ENCODE measurements around the gene RTEL1. TPM values are rescaled to one million over a fixed set of nuclear protein-coding genes. Genes with fewer than 3 reads are reported as not detected.

The RTEL1 gene
- polyA plus RNA-seq, 1 of the 3 experiments (the other 2 are of a cell fraction) = 9.9 TPM

DNA sequence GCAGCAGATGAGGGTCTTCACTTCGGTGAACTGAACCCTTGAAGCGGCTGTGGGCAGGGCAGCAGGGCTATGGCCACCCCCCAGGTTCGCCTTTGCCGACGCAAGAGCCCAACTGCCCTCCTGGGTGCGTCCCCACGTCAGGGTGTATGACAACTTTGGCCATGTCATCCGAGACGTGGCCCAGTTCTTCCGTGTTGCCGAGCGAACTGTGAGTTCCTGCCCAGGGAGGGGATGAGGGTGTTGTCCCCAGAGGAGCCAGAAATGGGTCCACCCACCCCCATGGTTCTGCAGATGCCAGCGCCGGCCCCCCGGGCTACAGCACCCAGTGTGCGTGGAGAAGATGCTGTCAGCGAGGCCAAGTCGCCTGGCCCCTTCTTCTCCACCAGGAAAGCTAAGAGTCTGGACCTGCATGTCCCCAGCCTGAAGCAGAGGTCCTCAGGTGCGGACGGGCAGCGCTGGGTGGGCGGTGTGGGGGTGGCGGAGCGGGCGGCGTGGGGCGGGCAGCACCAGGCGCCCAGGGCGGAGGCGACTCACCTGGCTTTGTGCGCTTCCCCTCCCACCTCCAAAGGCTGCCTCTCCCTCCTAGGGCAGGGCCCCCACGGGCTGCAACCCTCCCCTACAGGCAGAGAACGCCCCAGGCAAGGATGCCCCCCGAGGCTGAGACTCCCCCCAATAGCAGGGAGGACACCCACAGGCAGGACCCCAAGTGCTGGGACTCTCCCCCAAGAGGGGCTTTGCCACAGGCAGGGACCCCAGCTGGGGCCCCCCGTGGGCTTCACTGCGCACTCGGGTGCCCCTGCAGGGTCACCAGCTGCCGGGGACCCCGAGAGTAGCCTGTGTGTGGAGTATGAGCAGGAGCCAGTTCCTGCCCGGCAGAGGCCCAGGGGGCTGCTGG is 32.1 kb downstream of the RTEL1 start:
- no peak overlapping the region for H3K4me3 ChIP-seq (ENCODE audit: low read depth in 2 of 2, low read length in 1 of 2)
- TF ChIP-seq TCF12 (IDR thresholded peaks at IDR 0.05) (no peak), POLR2AphosphoS5 (IDR thresholded peaks at IDR 0.05; ENCODE audit: low read depth, low read length) (no peak), RAD21 (IDR thresholded peaks at IDR 0.05; ENCODE audit: low read length) (no peak), SIN3A (IDR thresholded peaks at IDR 0.05; ENCODE audit: borderline replicate concordance, low read depth, low read length) (no peak), CHD2 (IDR thresholded peaks at IDR 0.05; ENCODE audit: low read length, partially characterized antibody) (no peak)
- TF ChIP-seq, protein P1, sequence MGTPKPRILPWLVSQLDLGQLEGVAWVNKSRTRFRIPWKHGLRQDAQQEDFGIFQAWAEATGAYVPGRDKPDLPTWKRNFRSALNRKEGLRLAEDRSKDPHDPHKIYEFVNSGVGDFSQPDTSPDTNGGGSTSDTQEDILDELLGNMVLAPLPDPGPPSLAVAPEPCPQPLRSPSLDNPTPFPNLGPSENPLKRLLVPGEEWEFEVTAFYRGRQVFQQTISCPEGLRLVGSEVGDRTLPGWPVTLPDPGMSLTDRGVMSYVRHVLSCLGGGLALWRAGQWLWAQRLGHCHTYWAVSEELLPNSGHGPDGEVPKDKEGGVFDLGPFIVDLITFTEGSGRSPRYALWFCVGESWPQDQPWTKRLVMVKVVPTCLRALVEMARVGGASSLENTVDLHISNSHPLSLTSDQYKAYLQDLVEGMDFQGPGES (IDR thresholded peaks at IDR 0.05; ENCODE audit: low read depth, low read length) = no peak
- no peaks in the 10 kb centered on the region for H3K27me3 ChIP-seq (ENCODE audit: insufficient read depth)
- H3K4me1 ChIP-seq (ENCODE audit: control insufficient read depth in 1 of 2, insufficient read depth in 2 of 2, low read depth in 1 of 2, low read length in 1 of 2) = no peaks in the 10 kb centered on the region
- WGBS (ENCODE audit: low lambda C conversion rate) = 80% methylated on average over 5 of the region's 40 CpGs
- H3K9ac ChIP-seq = no peak overlapping the region
- H4K20me1 ChIP-seq (ENCODE audit: insufficient read depth) = no peaks in the 10 kb centered on the region
- H3K4me2 ChIP-seq = no peak overlapping the region
- no peaks in the 10 kb centered on the region for H3K9me2 ChIP-seq
- H3K27ac ChIP-seq (ENCODE audit: low read depth in 2 of 2, low read length in 1 of 2) = no peak overlapping the region
- no peak overlapping the region for H2AFZ ChIP-seq (ENCODE audit: low read depth)
- H3K9me3 ChIP-seq = no peaks in the 10 kb centered on the region
- peaks cover 0 to 4% of the 10 kb centered on the region in 2 experiments for H3K36me3 ChIP-seq (replicated peaks in 1 of 2; ENCODE audit: control insufficient read depth in 1 of 2, insufficient read depth in 2 of 2, low read length in 1 of 2)
- H3K79me2 ChIP-seq (ENCODE audit: insufficient read depth) = no peaks in the 10 kb centered on the region
- CTCF ChIA-PET = no interaction called here
- POLR2A ChIA-PET = no interaction called here
- DNase-seq = no peak
- H3F3A ChIP-seq (replicated peaks; ENCODE audit: insufficient read depth) = no peaks in the 10 kb centered on the region

DNA sequence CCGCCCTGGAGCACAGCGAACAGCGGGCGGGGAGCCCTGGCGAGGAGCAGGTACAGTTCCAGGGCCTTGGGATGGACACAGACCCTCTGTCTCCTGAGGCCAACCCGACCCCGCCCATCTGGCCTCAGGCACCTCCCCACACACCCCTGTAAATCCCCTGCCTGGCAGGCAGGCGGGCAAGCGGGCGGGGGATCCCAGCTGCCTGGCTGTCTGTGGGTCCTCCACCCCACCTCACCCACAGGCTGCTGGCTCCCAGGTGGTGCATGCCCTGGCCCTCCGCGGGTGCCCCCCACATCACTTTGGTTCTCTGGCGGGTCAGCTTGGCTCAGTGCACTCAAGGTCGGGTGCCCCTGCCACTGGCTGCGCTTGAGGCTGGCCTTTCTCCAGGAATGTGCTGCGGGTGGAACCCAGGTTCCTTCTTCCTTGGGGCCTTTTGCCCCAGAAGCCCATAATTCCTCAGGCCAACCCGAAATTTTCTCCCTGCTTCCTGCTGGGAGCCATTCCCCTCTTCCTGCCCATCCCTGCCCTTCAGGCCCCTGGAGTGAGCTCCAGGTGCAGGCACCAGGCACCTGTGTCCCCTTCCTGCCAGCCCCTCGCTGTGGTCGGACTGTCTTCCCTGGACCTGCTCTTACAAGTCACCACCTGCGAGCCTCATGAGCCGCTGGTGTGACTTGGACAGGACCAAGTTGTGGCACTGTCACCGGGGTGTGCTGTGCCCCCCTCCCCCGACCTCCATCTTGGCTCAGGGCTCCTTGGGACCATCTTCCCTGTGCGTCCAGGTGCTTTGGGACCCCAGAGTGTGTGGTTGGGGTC is 33.0 kb downstream of the RTEL1 start:
- no peak overlapping the region for H2AFZ ChIP-seq (ENCODE audit: low read depth)
- 89% methylated on average over 8 of the region's 24 CpGs for WGBS (ENCODE audit: low lambda C conversion rate)
- peak; percentile 51 for DNase-seq
- TF ChIP-seq CHD2 (IDR thresholded peaks at IDR 0.05; ENCODE audit: low read length, partially characterized antibody) (no peak), ELF1 (IDR thresholded peaks at IDR 0.05) (no peak), FOXJ3 (CRISPR knock-in tag; IDR thresholded peaks at IDR 0.05) (no peak), POLR2AphosphoS5 (IDR thresholded peaks at IDR 0.05; ENCODE audit: low read depth, low read length) (no peak), TEAD4 (IDR thresholded peaks at IDR 0.05; ENCODE audit: borderline replicate concordance, insufficient read depth) (no peak), RXRA (IDR thresholded peaks at IDR 0.05; ENCODE audit: borderline replicate concordance, low read depth) (no peak), TAF1 (IDR thresholded peaks at IDR 0.05; ENCODE audit: borderline replicate concordance, low read depth, low read length) (no peak), MXI1 (IDR thresholded peaks at IDR 0.05; ENCODE audit: low read depth, low read length) (no peak), EZH2phosphoT487 (IDR thresholded peaks at IDR 0.05; ENCODE audit: borderline replicate concordance, low read depth) (no peak), NRF1 (IDR thresholded peaks at IDR 0.05; ENCODE audit: low read depth, low read length) (no peak), NFIC (IDR thresholded peaks at IDR 0.05; ENCODE audit: borderline replicate concordance) (no peak), EP300 (IDR thresholded peaks at IDR 0.05; ENCODE audit: borderline replicate concordance in 1 of 2, low read depth in 1 of 2, low read length in 1 of 2) (no peak)
- TF ChIP-seq, protein P1 (IDR thresholded peaks at IDR 0.05; ENCODE audit: low read depth, low read length) = no peak
- TF ChIP-seq, protein P2, sequence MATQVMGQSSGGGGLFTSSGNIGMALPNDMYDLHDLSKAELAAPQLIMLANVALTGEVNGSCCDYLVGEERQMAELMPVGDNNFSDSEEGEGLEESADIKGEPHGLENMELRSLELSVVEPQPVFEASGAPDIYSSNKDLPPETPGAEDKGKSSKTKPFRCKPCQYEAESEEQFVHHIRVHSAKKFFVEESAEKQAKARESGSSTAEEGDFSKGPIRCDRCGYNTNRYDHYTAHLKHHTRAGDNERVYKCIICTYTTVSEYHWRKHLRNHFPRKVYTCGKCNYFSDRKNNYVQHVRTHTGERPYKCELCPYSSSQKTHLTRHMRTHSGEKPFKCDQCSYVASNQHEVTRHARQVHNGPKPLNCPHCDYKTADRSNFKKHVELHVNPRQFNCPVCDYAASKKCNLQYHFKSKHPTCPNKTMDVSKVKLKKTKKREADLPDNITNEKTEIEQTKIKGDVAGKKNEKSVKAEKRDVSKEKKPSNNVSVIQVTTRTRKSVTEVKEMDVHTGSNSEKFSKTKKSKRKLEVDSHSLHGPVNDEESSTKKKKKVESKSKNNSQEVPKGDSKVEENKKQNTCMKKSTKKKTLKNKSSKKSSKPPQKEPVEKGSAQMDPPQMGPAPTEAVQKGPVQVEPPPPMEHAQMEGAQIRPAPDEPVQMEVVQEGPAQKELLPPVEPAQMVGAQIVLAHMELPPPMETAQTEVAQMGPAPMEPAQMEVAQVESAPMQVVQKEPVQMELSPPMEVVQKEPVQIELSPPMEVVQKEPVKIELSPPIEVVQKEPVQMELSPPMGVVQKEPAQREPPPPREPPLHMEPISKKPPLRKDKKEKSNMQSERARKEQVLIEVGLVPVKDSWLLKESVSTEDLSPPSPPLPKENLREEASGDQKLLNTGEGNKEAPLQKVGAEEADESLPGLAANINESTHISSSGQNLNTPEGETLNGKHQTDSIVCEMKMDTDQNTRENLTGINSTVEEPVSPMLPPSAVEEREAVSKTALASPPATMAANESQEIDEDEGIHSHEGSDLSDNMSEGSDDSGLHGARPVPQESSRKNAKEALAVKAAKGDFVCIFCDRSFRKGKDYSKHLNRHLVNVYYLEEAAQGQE (IDR thresholded peaks at IDR 0.05; ENCODE audit: low read depth, low read length) = no peak

More for the DNA sequence above, 33.0 kb downstream of the RTEL1 start:
- no peaks in the 10 kb centered on the region for H3F3A ChIP-seq (replicated peaks; ENCODE audit: insufficient read depth)
- peaks cover 0 to 9% of the 10 kb centered on the region in 2 experiments for H3K36me3 ChIP-seq (replicated peaks in 1 of 2; ENCODE audit: control insufficient read depth in 1 of 2, insufficient read depth in 2 of 2, low read length in 1 of 2)
- H3K4me2 ChIP-seq = no peak overlapping the region
- no peaks in the 10 kb centered on the region for H3K27me3 ChIP-seq (ENCODE audit: insufficient read depth)
- peaks cover 0 to 2% of the 10 kb centered on the region in 2 experiments; a peak in 1 of 4 replicates for H3K4me1 ChIP-seq (ENCODE audit: control insufficient read depth in 1 of 2, insufficient read depth in 2 of 2, low read depth in 1 of 2, low read length in 1 of 2)
- POLR2A ChIA-PET = no interaction called here
- H3K4me3 ChIP-seq (ENCODE audit: low read depth in 2 of 2, low read length in 1 of 2) = no peak overlapping the region
- H3K79me2 ChIP-seq (ENCODE audit: insufficient read depth) = no peaks in the 10 kb centered on the region
- H3K9ac ChIP-seq = no peak overlapping the region
- CTCF ChIA-PET = no interaction called here
- H3K9me3 ChIP-seq = no peaks in the 10 kb centered on the region
- H3K9me2 ChIP-seq = no peaks in the 10 kb centered on the region
- H4K20me1 ChIP-seq (ENCODE audit: insufficient read depth) = no peaks in the 10 kb centered on the region
- H3K27ac ChIP-seq (ENCODE audit: low read depth in 2 of 2, low read length in 1 of 2) = no peak overlapping the region

Data from SK-N-SH (cell line).